HG02884 (cell line): ENCODE measurements around the gene C16orf89.

Source experiments
- ATAC-seq: cut with Tn5 transposase; IDR thresholded peaks from one replicate; pipeline ENCODE4 v1.9.1; 2021; ENCODE audit warnings: mild to moderate bottlenecking, moderate library complexity; ENCODE audit not compliant: unreplicated experiment

C16orf89 gene

DNA sequence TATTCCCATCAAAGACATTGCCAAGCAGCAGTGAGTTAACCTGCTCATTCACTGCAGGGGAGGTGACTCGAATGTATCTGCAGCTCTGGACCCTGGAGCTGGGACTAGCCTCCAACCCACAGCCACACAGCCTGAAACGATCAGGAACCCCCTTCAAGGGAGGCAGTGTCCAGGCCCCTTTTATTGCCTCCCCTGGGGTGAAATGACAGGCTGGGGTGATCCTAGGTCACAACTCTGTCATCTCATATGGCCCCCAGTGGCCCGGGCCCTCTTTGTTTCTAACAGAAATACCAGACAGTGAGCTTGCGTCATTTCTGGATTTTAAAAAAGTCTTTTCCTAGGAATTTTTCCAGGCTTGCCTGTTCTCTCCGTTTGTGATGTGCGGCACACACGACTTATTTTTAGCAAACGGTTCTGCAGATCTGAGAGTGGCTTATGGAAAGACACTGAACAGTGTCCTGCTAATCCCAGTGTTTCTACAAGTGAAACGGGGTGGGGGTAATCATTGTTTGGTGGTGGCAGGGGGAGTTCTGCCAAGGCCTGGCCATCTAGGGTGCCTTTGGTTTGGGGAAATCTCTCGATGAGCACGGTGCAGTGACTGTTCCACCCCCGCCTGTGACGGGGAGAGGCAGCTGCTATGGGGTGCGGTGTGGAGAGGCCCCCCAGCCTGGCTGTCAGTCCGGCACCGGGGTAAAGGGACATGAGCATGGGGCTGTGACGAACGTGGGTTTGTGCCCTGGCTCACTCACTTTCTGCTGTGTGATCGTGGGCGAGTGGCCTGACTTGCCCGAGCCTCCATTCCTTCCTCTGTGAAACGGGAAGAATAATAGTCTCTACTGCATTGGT, 59.2 kb downstream of the C16orf89 start:
- ATAC-seq: no peak

GRCh38 chr16:5005916-5006315, 59.8 kb downstream of the C16orf89 start:
- no peak for ATAC-seq

- no peak for ATAC-seq
These were observed 61.4 kb downstream of the C16orf89 start for GRCh38 chr16:5004311-5004710.

GRCh38 chr16:5003828-5004227, 61.9 kb downstream of the C16orf89 start:
- ATAC-seq: no peak

- ATAC-seq: no peak
These were observed 62.5 kb downstream of the C16orf89 start for GRCh38 chr16:5003211-5003610.

DNA sequence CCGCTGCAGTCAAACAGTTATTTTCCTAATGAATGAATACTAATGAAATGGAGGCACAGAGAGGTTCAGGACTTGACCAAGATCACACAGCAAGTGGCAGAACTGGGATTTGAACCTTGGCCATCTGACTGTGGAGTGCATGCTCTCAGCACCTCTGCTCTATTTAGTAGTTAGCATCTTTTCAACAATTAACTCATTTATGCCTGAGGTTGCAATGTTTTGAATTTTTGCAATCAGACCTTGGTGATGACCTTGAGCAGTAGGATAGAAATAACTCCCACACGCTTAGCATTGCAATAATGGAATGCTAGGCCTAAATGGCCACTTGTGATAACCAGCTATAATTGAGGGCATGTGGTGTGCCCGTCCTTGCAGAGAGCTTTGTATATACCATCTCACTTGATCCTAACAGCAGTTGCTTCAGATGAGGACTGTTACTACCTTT, 63.0 kb downstream of the C16orf89 start:
- ATAC-seq: no peak

DNA sequence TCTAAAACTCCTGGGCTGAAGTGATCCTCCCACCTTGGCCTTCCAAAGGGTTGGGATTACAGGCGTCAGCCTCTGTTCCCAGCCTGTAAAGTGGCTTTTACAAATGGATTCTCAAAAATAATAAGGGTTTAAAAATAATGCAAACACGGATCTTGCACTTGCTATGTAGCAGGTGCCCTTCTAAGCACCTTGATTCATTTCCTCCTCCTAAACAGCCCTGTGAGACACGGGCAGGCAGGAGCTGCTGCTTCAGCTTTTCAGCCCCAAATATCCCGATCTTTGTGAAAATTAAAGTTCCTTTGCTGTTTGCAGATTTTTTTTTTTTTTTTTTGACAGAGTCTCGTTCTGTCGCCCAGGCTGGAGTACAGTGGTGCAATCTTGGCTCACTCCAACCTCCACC, 63.8 kb downstream of the C16orf89 start:
- ATAC-seq: no peak

DNA sequence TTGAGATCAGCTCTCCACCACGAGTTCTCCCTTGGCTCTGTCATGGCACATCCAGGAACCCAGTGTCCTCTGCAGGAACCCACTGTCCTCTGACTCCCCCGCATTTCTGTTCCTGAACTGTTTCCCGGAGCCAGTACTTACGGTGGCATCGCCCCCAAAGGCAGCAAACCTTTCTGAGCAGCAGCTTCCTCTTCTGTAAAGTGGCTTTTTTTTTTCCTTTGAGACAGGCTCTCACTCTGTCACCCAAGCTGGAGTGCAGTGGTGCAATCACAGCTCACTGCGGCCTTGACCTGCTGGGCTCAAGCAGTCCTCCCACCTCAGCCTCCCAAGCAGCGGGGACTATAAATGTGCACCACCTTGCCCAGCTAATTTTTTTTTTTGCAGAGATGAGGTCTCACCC, 64.2 kb downstream of the C16orf89 start:
- ATAC-seq: no peak

- no peak for ATAC-seq
These were observed 65.2 kb downstream of the C16orf89 start for GRCh38 chr16:5000573-5001001.

DNA sequence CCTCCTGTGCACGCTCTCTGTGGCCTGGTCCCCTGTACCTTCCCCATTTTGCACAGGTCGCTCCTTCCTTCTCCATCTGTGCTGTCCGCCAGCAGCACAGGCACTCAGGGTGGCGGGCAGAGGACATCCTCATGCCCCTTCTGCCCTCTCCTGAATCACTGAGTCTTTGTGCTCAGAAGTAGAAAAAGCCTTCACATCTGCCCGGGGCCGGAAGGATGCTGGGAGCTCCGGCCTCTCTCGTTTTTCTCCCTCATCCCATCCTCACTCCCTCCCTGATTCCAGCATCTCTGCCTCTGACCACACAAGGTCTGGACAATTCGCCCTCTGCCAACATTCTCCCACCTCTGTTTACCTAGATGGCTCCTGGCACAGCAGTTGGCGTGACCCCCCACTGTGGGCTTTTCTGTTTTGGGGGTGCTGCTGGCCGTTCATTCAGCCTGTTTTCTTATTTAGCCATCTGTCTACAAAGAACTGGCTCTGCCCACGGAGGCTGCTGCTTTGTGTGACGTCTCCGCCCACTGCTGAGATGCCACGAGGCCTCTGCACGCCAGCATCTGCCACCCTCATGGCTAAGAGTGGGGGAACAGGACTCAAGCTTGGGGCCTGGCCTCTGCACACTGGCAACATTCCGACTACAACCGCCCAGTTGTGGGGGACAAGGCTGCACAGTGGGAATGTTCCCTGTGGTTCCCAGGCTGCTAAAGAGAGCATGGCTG, 70.9 kb downstream of the C16orf89 start:
- ATAC-seq: no peak
